H9 (cell line): ENCODE data around the gene EFHD2. TPM values are rescaled to one million over a fixed set of nuclear protein-coding genes. Genes with fewer than 3 reads are reported as not detected.
"Not testable (repeated sequence)": the region's sequence is repeated elsewhere in the genome, so short reads cannot be mapped to it uniquely, and the experiment has no call there.

Experiments
- DNase-seq: peaks from one replicate; pipeline ENCODE4 v3.0.0-alpha.2; 2017
- H2AFZ ChIP-seq: one replicate; pipeline ENCODE4 v1.6.1; 2013; ENCODE audit warnings: mild to moderate bottlenecking, low read length, control low read depth, moderate library complexity
- H2AK5ac ChIP-seq: 2 replicates; pipeline ENCODE4 v1.6.1; 2013; ENCODE audit warnings: low read length, control low read depth, mixed read lengths; ENCODE audit not compliant: insufficient read length
- H2BK120ac ChIP-seq: one replicate; pipeline ENCODE4 v1.6.1; 2013; ENCODE audit warnings: low read depth, mild to moderate bottlenecking, low read length, control low read depth, inconsistent platforms; ENCODE audit not compliant: poor library complexity, severe bottlenecking
- H2BK12ac ChIP-seq: 2 replicates; pipeline ENCODE4 v1.6.1; 2013; ENCODE audit warnings: low read length, control low read depth, mixed read lengths, low read depth; ENCODE audit not compliant: insufficient read length
- H2BK15ac ChIP-seq: 2 replicates; pipeline ENCODE4 v1.6.1; 2013; ENCODE audit warnings: low read depth, low read length, control low read depth
- H2BK20ac ChIP-seq: one replicate; pipeline ENCODE4 v1.6.1; 2013; ENCODE audit warnings: low read depth, mild to moderate bottlenecking, low read length, control low read depth, inconsistent platforms; ENCODE audit not compliant: poor library complexity, severe bottlenecking
- H2BK5ac ChIP-seq: 2 replicates; pipeline ENCODE4 v1.6.1; 2013; ENCODE audit warnings: low read length, control low read depth, mixed read lengths; ENCODE audit not compliant: insufficient read length
- H3K14ac ChIP-seq: 2 replicates; pipeline ENCODE4 v1.6.1; 2013; ENCODE audit warnings: low read length, control low read depth; ENCODE audit not compliant: insufficient read depth
- H3K18ac ChIP-seq: 2 replicates; pipeline ENCODE4 v1.6.1; 2013; ENCODE audit warnings: low read depth, mild to moderate bottlenecking, mixed read lengths, low read length, control low read depth; ENCODE audit not compliant: insufficient read length
- H3K23ac ChIP-seq: 2 replicates; pipeline ENCODE4 v1.6.1; 2013; ENCODE audit warnings: low read length, control low read depth, mixed read lengths, low read depth; ENCODE audit not compliant: insufficient read length
- H3K23me2 ChIP-seq: 2 replicates; pipeline ENCODE4 v1.6.1; 2013; ENCODE audit warnings: low read depth, mild to moderate bottlenecking, mixed read lengths, low read length, control low read depth; ENCODE audit not compliant: insufficient read length, poor library complexity, severe bottlenecking
- H3K27ac ChIP-seq: 2 replicates; pipeline ENCODE4 v1.5.1; 2013; ENCODE audit warnings: low read length, control low read depth, mixed read lengths, low read depth; ENCODE audit not compliant: insufficient read length
- H3K27me3 ChIP-seq: 2 replicates; pipeline ENCODE4 v1.6.1; 2013; ENCODE audit warnings: low read length, control low read depth, inconsistent platforms; ENCODE audit not compliant: insufficient read depth
- H3K4ac ChIP-seq: 2 replicates; pipeline ENCODE4 v1.6.1; 2013; ENCODE audit warnings: low read depth, mild to moderate bottlenecking, control low read depth, inconsistent platforms, low read length, moderate library complexity
- H3K4me1 ChIP-seq: 2 replicates; pipeline ENCODE4 v1.6.1; 2013; ENCODE audit warnings: low read length, control low read depth, inconsistent platforms; ENCODE audit not compliant: insufficient read depth
- H3K4me2 ChIP-seq: 2 replicates; pipeline ENCODE4 v1.6.1; 2013; ENCODE audit warnings: low read length, control low read depth, mixed read lengths; ENCODE audit not compliant: insufficient read length, insufficient read depth
- H3K56ac ChIP-seq: 2 replicates; pipeline ENCODE4 v1.6.1; 2013; ENCODE audit warnings: low read depth, mild to moderate bottlenecking, mixed read lengths, low read length, control low read depth; ENCODE audit not compliant: insufficient read length
- H3K79me1 ChIP-seq: 2 replicates; pipeline ENCODE4 v1.6.1; 2013; ENCODE audit warnings: low read depth, mild to moderate bottlenecking, moderate library complexity, low read length, control low read depth, inconsistent platforms; ENCODE audit not compliant: insufficient read depth, poor library complexity, severe bottlenecking
- H3K79me2 ChIP-seq: 2 replicates; pipeline ENCODE4 v1.6.1; 2013; ENCODE audit warnings: low read length, control low read depth, inconsistent platforms; ENCODE audit not compliant: insufficient read depth
- H3K9ac ChIP-seq: 2 replicates; pipeline ENCODE4 v1.6.1; 2013; ENCODE audit warnings: low read length, control low read depth, mixed read lengths; ENCODE audit not compliant: insufficient read length; ENCODE audit errors: extremely low read depth
- H3K9me3 ChIP-seq: one replicate; pipeline ENCODE4 v1.6.1; 2013; ENCODE audit warnings: low read depth, low read length, inconsistent platforms; ENCODE audit not compliant: control insufficient read depth
- H3T11ph ChIP-seq: one replicate; pipeline ENCODE4 v1.6.1; 2013; ENCODE audit warnings: mild to moderate bottlenecking, low read length, control low read depth, inconsistent platforms
- H4K20me1 ChIP-seq: one replicate; pipeline ENCODE4 v1.6.1; 2013; ENCODE audit not compliant: control insufficient read depth, insufficient read length, insufficient read depth
- H4K5ac ChIP-seq: 2 replicates; pipeline ENCODE4 v1.6.1; 2013; ENCODE audit warnings: low read depth, mild to moderate bottlenecking, mixed read lengths, low read length, control low read depth; ENCODE audit not compliant: insufficient read length
- H4K8ac ChIP-seq: replicated peaks from 2 replicates; pipeline ENCODE4 v1.6.1; 2013; ENCODE audit warnings: low read length, control low read depth, mixed read lengths, low read depth; ENCODE audit not compliant: insufficient read length
- H4K91ac ChIP-seq: 2 replicates; pipeline ENCODE4 v1.6.1; 2013; ENCODE audit warnings: low read depth, mild to moderate bottlenecking, moderate library complexity, mixed read lengths, low read length, control low read depth; ENCODE audit not compliant: insufficient read length
- H3K27ac Mint-ChIP-seq, 3 experiments: 2 replicates in 2 of 3; 3 replicates in 1 of 3; pipeline ENCODE4 v1.8.0; 2020 to 2021; ENCODE audit warnings: mixed read lengths in 3 of 3, mild to moderate bottlenecking in 1 of 3, moderate library complexity in 1 of 3
- H3K27me3 Mint-ChIP-seq: 2 replicates; pipeline ENCODE4 v1.8.0; 2021; ENCODE audit warnings: low read depth, mild to moderate bottlenecking, moderate library complexity, mixed read lengths
- H3K36me3 Mint-ChIP-seq, 3 experiments: 2 replicates in 2 of 3; 3 replicates in 1 of 3; pipeline ENCODE4 v1.8.0; 2020 to 2021; ENCODE audit warnings: low read depth in 3 of 3, mixed read lengths in 3 of 3; ENCODE audit not compliant: insufficient read depth in 1 of 3
- H3K4me1 Mint-ChIP-seq, 2 experiments: 2 replicates each; pipeline ENCODE4 v1.8.0; 2020; ENCODE audit warnings: mixed read lengths in 2 of 2
- H3K4me3 Mint-ChIP-seq, 2 experiments: 2 replicates in 1 of 2; 3 replicates in 1 of 2; pipeline ENCODE4 v1.8.0; 2020 to 2021; ENCODE audit warnings: mild to moderate bottlenecking in 2 of 2, mixed read lengths in 2 of 2, moderate library complexity in 1 of 2
- H3K9me3 Mint-ChIP-seq, 2 experiments: 2 replicates in 1 of 2; 3 replicates in 1 of 2; pipeline ENCODE4 v1.8.0; 2020; ENCODE audit warnings: mild to moderate bottlenecking in 2 of 2, mixed read lengths in 2 of 2, moderate library complexity in 1 of 2
- WGBS: extraction: QIAGEN DNeasy Blood & Tissue Kit; methylation state at CpG from one replicate; pipeline ENCODE4 v1.1.7; 2013; ENCODE audit warnings: missing lambda C conversion rate, low lambda C conversion rate, mixed read lengths; ENCODE audit not compliant: insufficient read length; ENCODE audit errors: extremely low coverage; 5-methylcytosine and 5-hydroxymethylcytosine counted together
- total RNA-seq: library from RNA; stranded (reverse); gene quantifications from 2 replicates; pipeline ENCODE4 v1.2.1, GENCODE V29; 2021

Gene EFHD2
- total RNA-seq, 1 experiment from 2014 or later: 16.5 TPM

DNA sequence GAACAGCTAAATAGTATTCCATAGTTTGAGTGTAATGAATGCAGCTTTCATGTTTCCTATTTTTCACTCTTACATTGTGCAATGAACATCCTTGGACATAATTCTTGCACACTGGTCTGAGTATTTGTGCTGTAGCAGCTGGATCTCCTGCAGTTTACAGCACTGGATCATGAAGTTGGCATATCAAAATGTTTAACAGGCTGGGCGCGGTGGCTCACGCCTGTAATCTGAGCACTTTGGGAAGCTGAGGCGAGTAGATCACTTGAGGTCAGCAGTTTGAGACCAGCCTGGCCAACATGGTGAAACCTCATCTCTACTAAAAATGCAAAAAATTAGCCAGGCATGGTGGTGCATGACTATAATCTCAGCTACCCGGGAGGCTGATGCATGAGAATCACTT lies 61.4 kb downstream of the EFHD2 start:
- H3K23ac ChIP-seq, H2AFZ ChIP-seq, H4K5ac ChIP-seq, H3K4me3 Mint-ChIP-seq, H3K23me2 ChIP-seq, H3K27me3 ChIP-seq, H2BK20ac ChIP-seq, H3K4me2 ChIP-seq, DNase-seq, H3K4me1 Mint-ChIP-seq, H3K18ac ChIP-seq, H2AK5ac ChIP-seq, H3T11ph ChIP-seq, H2BK15ac ChIP-seq, H3K36me3 Mint-ChIP-seq, H3K14ac ChIP-seq, H3K79me2 ChIP-seq, H3K27me3 Mint-ChIP-seq, H2BK5ac ChIP-seq, H4K91ac ChIP-seq, H4K20me1 ChIP-seq, H3K4me1 ChIP-seq, H4K8ac ChIP-seq, H3K4ac ChIP-seq, H3K9ac ChIP-seq, H3K79me1 ChIP-seq, H3K9me3 ChIP-seq, H2BK120ac ChIP-seq, H2BK12ac ChIP-seq, H3K56ac ChIP-seq, H3K9me3 Mint-ChIP-seq, H3K27ac Mint-ChIP-seq, H3K27ac ChIP-seq: not testable (repeated sequence)
- WGBS: no CpG with 5 or more reads among the region's 5 CpGs

DNA sequence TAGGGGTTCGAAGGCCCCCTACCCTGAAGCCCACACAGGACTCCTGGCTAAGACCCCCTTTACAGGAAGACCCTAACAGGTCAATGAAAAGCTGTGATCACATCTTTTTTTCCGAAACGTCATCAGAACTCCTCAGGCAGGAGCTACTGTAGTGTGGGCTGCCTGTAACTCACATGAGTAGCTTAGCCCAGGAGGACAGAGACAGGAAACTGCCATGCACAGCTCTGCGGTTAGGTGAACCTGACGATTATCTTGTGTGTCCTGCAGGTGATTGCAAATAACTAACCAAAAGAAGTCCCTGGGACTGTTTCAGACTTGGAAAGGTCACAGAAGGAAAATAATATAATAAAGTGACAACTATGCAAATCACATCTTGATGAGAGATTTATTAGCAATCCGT lies 62.0 kb downstream of the EFHD2 start:
- H4K20me1 ChIP-seq, H3K27me3 Mint-ChIP-seq, H3K79me1 ChIP-seq, H3K4me1 Mint-ChIP-seq, H2AFZ ChIP-seq, H3K27me3 ChIP-seq, H3T11ph ChIP-seq, H3K4ac ChIP-seq, H2BK5ac ChIP-seq, H2BK20ac ChIP-seq, H3K14ac ChIP-seq, H4K8ac ChIP-seq, H2BK15ac ChIP-seq, H3K36me3 Mint-ChIP-seq, H3K4me1 ChIP-seq, H2BK120ac ChIP-seq, H3K9me3 Mint-ChIP-seq, H3K4me3 Mint-ChIP-seq, H3K23me2 ChIP-seq, H3K9ac ChIP-seq, H3K79me2 ChIP-seq, H3K18ac ChIP-seq, H3K9me3 ChIP-seq, H3K4me2 ChIP-seq, H2BK12ac ChIP-seq, H3K23ac ChIP-seq, H2AK5ac ChIP-seq, H3K27ac Mint-ChIP-seq, H4K91ac ChIP-seq, H3K56ac ChIP-seq, H4K5ac ChIP-seq, DNase-seq, H3K27ac ChIP-seq: not testable (repeated sequence)
- no CpG with 5 or more reads among the region's 6 CpGs for WGBS
